CD4-positive, alpha-beta T cell treated with Interleukin-10 for 1 hour (primary cell): ENCODE data around the gene AKAP9.
"Not testable (repeated sequence)": the region's sequence is repeated elsewhere in the genome, so short reads cannot be mapped to it uniquely, and the experiment has no call there.

Experiments used
- DNase-seq: peaks from one replicate; pipeline ENCODE4 v3.0.0-alpha.2; 2020

Gene AKAP9

DNA sequence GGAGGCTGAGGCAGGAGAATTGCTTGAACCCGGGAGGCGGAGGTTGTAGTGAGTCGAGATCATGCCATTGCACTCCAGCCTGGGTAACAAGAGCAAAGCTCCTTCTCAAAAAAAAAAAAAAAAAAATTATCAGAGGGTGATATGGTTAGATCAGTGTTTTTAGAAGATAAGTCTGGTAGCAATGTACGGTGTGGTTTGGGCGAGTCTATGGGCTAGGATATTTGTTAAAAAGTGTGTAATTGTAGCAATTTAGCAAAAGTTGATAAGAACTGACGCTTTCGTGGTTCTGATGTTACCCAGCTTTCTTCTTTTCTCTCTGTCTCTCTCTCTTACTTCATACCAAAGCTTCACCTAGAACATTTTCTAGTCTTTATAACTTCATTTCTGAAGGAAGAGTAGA, 200.5 kb downstream of the AKAP9 start:
- no peak for DNase-seq

DNA sequence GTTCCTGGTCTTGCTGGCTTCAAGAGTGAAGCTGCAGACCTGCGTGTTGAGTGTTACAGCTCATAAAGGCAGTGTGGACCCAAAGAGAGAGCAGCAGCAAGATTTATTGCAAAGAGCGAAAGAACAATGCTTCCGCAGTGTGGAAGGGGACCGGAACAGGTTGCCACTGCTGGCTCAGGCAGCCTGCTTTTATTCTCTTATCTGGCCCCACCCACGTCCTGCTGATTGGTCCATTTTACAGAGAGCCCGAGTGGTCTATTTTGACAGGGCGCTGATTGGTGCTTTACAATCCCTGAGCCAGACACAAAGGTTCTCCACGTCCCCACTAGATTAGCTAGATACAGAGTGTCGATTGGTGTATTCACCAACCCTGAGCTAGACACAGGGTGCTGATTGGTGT, 202.1 kb downstream of the AKAP9 start:
- DNase-seq: not testable (repeated sequence)

DNA sequence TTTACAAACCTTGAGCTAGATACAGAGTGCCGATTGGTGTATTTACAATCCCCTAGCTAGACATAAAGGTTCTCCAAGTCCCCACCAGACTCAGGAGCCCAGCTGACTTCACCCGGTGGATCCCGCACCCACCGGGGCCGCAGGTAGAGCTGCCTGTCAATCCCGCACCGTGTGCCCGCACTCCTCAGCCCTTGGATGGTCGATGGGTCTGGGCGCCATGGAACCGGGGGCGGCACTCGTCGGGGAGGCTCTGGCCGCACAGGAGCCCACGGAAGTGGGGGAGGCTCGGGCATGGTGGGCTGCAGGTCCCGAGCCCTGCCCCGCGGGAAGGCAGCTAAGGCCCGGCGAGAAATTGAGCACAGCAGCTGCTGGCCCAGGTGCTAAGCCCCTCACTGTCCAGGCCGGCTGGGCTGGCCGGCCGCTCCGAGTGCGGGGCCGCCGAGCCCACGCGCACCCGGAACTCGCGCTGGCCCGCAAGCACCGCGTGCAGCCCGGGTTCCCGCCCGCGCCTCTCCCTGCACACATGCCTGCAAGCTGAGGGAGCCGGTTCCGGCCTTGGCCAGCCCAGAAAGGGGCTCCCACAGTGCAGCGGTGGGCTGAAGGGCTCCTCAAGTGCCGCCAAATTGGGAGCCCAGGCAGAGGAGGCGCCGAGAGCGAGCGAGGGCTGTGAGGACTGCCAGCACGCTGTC, 202.7 kb downstream of the AKAP9 start:
- not testable (repeated sequence) for DNase-seq

DNA sequence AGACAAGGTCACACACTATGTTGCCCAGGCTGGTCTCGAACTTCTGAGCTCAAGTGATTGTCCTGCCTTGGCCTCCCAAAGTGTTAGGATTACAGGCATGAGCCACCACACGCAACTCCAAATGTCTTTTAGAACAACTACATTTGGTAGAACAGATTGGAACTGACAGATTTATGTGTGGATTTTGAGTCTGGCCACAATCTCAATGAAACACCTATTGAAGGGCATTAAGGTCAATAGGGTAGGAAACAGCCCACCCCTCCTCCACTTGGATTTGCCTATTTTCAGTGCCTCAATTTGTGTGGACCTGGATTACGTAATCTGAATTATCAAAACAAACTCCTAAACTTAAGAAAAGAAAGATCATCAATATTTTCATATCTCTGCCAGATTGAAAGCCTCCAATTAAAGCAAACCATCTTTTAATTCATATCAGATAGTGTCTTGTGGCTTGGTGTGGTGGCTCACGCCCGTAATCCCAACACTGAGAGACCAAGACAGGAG, 209.1 kb downstream of the AKAP9 start:
- no peak for DNase-seq

DNA sequence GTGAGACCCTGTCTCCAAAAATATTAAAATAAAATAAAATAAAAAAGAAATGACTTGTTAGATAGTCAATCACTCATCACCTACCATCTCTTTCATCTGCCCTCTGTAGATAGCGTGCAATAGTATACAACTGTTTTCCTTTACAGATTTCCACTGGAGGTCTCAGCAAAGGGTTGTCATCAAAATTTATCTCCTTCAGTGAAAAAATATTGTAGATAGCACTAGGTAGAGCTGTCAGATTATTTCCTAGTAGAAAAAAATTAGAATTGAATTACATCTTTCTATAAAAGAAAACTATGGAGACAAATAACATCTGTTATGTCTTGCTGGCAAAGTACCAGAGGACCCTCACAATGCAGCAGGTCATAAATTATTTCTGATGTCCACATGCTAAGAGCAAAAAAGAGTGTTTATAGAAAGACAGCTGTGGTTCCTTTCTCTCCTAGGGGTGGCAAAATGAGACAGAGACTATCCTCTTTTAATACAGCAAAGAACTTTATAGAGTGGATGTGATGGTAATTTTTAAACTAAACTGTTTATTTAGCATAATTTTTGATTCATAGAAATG, 209.9 kb downstream of the AKAP9 start:
- DNase-seq: no peak

DNA sequence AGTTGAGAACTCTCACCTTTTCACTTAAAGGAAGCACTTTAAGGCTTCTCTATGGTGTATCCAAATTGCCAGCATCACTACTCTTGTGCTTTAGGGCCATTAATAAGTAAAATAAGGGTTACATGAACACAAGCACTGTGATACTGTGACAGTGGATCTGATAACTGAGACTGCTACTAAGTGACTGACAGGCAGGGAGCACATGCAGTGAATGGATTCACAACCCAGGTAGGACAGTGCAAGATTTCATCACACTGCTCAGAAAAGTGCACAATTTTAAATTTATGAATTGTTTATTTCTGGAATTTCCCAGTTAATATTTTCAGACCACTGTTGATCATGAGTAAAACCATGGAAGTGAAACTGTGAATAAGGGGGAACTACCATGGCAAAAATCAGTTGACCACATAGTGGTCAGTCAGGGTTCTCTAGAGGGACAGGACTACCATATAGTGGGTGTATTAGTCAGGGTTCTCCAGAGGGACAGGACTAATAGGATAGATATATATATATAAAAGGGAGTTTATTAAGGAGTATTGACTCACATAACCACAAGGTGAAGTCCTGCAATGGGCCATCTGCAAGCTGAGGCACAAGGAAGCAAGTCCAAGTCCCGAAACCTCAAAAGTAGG, 214.6 kb downstream of the AKAP9 start:
- no peak for DNase-seq

DNA sequence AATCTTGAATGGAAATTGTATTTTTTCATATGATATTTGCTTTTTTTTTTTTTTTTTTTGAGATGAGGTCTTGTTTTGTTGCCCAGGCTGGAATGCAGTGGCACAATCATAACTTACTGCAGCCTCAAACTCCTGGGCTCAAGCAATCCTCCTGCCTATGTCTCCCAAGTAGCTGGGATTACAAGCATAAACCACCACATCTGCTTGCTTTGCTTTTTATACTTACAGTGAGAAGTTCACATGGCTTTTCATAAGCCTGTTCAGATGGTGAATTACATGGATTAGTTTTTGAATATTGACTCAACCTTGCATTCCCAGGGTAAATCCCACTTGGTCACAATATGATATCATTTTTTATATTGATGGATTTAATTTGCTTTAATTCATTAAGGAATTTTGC, 216.3 kb downstream of the AKAP9 start:
- no peak for DNase-seq

DNA sequence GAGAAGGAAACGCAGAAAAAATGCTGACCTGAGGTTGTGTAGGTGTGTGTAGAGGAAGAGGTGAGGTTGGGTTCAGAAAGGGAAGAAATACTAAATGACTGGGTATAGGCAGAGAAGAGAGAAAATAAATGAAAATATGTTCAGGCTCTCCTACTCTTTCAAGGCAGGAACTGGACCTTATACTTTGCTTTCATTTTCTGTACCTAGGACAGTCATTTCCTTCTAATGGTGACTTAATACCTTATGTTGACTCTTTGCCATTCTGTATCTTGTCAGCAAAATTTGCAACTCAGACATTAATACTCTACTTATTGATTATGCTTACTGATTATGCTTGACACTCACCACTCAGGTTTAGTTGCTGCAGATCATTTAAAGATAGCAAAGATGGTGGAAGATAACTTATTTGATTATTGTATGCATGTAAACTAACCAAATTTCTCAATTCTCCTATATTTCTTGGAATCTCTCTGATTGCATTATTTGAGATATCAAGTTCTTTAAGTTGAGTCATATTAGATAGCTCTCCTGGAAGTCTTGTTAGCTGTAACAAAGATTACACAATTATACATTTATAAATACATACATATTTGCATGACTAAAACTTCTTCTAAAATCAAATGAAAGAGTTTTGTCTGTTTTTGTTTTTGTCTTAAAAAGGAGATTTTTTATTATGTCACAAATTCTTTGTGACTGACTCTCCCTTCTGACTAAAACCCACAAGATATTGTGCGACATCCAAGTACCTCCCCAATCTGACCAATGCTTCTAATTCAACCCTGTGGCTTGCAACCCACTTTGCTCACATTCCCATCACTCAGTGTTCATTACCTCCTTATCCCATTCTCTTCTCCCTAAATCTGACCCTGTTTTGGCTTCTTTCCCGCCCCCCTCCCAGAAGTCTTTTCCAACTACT, 218.3 kb downstream of the AKAP9 start:
- DNase-seq: no peak
